ENCODE data around the gene KRTAP10-4. TPM values are rescaled to one million over a fixed set of nuclear protein-coding genes. Genes with fewer than 3 reads are reported as not detected.

Gene KRTAP10-4
- total and polyA plus RNA-seq, 3 donors from 2014 or later = 0.24 TPM; not detected in 2

DNA sequence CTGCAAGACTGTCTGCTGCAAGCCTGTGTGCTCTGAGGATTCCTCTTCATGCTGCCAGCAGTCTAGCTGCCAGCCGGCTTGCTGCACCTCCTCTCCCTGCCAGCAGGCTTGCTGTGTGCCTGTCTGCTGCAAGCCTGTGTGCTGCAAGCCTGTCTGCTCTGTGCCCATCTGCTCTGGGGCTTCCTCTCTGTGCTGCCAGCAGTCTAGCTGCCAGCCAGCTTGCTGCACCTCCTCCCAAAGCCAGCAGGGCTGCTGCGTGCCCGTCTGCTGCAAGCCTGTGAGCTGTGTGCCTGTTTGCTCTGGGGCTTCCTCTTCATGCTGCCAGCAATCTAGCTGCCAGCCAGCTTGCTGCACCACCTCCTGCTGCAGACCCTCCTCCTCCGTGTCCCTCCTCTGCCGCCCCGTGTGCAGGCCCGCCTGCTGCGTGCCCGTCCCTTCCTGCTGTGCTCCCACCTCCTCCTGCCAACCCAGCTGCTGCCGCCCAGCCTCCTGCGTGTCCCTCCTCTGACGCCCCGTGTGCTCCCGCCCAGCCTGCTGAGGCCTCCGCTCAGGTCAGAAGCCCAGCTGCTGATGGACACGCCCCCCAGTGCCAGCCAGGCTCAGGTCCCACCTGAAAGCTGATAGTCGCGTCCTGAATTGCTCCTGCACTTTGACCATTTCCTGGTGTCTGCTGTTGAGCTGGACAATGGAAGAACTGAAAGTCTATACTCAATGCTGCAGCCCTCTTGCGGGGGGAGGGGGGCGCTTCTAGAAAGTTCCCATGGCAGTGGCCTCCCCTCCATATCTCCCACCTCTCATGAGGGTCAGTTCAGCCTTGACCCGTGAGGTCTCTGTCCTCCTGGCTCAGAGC, 1.2 kb downstream of the KRTAP10-4 start:
- H3K36me3 ChIP-seq (ENCODE audit: low read depth, missing control alignments) = no peaks in the 10 kb centered on the region
- TF ChIP-seq, protein P1, sequence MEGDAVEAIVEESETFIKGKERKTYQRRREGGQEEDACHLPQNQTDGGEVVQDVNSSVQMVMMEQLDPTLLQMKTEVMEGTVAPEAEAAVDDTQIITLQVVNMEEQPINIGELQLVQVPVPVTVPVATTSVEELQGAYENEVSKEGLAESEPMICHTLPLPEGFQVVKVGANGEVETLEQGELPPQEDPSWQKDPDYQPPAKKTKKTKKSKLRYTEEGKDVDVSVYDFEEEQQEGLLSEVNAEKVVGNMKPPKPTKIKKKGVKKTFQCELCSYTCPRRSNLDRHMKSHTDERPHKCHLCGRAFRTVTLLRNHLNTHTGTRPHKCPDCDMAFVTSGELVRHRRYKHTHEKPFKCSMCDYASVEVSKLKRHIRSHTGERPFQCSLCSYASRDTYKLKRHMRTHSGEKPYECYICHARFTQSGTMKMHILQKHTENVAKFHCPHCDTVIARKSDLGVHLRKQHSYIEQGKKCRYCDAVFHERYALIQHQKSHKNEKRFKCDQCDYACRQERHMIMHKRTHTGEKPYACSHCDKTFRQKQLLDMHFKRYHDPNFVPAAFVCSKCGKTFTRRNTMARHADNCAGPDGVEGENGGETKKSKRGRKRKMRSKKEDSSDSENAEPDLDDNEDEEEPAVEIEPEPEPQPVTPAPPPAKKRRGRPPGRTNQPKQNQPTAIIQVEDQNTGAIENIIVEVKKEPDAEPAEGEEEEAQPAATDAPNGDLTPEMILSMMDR (IDR thresholded peaks at IDR 0.05) = no peak
- TF ChIP-seq POLR2A (IDR thresholded peaks at IDR 0.05) = no peak
- no peaks in the 10 kb centered on the region for H3K27me3 ChIP-seq
- no peak overlapping the region for H3K4me3 ChIP-seq
- WGBS, 2 donors = 39 to 41% methylated on average over 19 to 21 of the region's 21 CpGs
- DNase-seq = no peak
- H3K4me1 ChIP-seq = no peaks in the 10 kb centered on the region
- intact Hi-C loops (cut with DNase I; ENCODE audit: low total_unique reads) = no loop called here
- no peaks in the 10 kb centered on the region for H3K9me3 ChIP-seq
- no peak overlapping the region for H3K27ac ChIP-seq

DNA sequence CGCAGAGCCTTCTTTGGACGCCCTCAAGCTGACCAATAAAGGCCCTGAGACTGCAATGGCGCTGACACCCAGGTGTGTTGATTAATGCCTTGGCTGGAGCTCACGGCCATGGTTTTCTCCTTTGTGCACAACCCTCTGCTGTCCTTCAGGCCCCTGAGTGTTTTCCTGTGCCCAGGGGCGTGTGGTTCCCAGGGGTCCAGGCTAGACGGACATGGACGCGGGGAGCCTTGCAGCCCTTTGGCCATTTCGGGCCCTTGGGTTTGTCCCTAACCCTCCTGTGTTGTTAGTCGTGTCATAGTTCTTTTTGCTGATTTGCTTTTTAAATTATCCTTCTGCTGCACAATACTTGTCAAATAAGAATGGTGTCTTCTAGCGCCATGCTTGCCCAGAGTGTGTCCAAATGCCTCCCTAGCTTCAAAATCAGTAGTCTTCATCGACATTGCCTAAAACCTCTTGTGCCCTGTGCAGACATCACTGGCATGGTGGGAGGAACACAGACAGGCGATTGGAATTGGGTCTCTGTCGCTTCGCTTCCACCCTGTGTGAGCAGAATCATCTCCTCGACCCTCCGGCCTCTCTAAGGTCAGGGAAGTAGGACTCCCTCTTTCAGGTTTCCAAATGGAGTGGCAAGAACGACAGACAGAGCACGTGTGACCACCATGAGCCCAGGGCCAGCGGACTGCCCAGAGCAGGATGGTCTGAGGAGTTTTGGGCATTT, 1.9 kb downstream of the KRTAP10-4 start:
- Histone ChIP-seq H3K36me3 (ENCODE audit: low read depth, missing control alignments) (no peaks in the 10 kb centered on the region), H3K4me3 (no peak overlapping the region), H3K9me3 (no peaks in the 10 kb centered on the region), H3K27me3 (no peaks in the 10 kb centered on the region), H3K27ac (no peak overlapping the region), H3K4me1 (no peaks in the 10 kb centered on the region)
- TF ChIP-seq, protein P1 (IDR thresholded peaks at IDR 0.05) = no peak
- no peak for TF ChIP-seq POLR2A (IDR thresholded peaks at IDR 0.05)
- intact Hi-C loops (cut with DNase I; ENCODE audit: low total_unique reads) = no loop called here
- WGBS, 2 donors = 82 to 83% methylated on average over 19 to 20 of the region's 20 CpGs
- DNase-seq = no peak

DNA sequence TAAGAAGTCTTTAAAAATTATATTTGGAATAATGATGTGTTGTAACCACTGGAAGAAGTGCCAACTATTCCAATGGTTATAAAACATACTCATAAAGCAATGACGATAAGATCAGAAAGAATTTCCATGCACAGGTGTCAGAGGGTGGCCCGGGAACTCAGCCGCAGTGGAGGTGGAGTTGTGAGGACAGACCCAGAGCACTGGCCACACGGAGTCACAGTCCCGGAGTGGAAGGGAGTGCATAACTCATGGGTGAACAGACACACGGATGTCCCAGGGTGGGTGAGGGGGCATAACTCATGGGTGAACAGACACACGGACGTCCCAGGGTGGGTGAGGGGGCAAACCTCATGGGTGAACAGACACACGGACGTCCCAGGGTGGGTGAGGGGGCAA, 2.5 kb downstream of the KRTAP10-4 start:
- TF ChIP-seq POLR2A (IDR thresholded peaks at IDR 0.05) = no peak
- TF ChIP-seq, protein P1 (IDR thresholded peaks at IDR 0.05) = no peak
- Histone ChIP-seq H3K27ac (no peak overlapping the region), H3K9me3 (no peaks in the 10 kb centered on the region), H3K4me1 (no peaks in the 10 kb centered on the region), H3K4me3 (no peak overlapping the region), H3K36me3 (ENCODE audit: low read depth, missing control alignments) (no peaks in the 10 kb centered on the region), H3K27me3 (no peaks in the 10 kb centered on the region)
- WGBS, 2 donors = 90 to 91% methylated on average over 10 of the region's 10 CpGs
- intact Hi-C loops (cut with DNase I; ENCODE audit: low total_unique reads) = no loop called here
- no peak for DNase-seq

DNA sequence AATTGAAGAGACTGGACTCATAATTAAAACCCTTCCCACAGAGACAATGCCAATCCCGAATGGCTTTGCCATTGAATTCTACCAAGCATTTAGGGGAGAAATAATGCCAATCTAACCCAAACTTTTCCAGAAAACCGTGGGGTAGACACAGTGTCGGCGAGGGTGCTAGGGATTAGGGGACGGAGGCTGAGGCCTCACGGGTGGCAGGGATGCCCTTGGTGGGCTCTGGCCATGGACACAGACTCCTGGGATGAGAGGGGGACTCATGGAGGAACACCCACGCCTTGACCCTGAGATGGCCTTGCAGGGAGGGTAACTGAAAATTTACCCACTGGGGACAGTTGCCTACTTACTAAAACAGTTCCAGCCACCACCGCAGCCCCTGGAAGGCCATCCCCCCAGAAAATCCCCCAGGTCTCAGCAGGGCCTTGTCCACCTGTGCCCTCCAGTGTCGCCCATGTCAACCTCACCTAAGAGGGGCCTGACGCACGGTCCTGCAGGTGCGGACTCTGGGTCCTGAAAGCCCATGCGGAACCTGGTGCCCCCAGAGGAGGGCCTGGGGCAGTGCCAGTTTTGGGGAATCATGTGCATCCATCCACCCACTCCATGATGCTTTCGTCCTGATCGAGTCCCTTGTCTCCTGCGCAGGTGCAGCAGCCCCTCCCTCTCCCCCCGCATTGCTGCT, 5.0 kb downstream of the KRTAP10-4 start:
- no peak overlapping the region for H3K4me3 ChIP-seq
- 93 to 95% methylated on average over 16 to 17 of the region's 17 CpGs for WGBS, 2 donors
- no peak overlapping the region for H3K27ac ChIP-seq
- H3K4me1 ChIP-seq = no peaks in the 10 kb centered on the region
- TF ChIP-seq POLR2A (IDR thresholded peaks at IDR 0.05) = no peak
- TF ChIP-seq, protein P1 (IDR thresholded peaks at IDR 0.05) = no peak
- no peaks in the 10 kb centered on the region for H3K36me3 ChIP-seq (ENCODE audit: low read depth, missing control alignments)
- no peaks in the 10 kb centered on the region for H3K27me3 ChIP-seq
- no peaks in the 10 kb centered on the region for H3K9me3 ChIP-seq
- no peak for DNase-seq
- intact Hi-C loops (cut with DNase I; ENCODE audit: low total_unique reads) = no loop called here
